Mesendoderm (in vitro differentiated cells): ENCODE data around the gene UBASH3A.

Experiments
- DNase-seq: peaks from one replicate; pipeline ENCODE4 v3.0.0; 2013
- H2AK5ac ChIP-seq: 2 replicates; pipeline ENCODE4 v1.6.1; 2013; ENCODE audit warnings: low read length, inconsistent platforms
- H2BK120ac ChIP-seq: 2 replicates; pipeline ENCODE4 v1.6.1; 2013; ENCODE audit warnings: low read depth, mild to moderate bottlenecking, low read length, moderate library complexity, mixed read lengths
- H2BK15ac ChIP-seq: replicated peaks from 2 replicates; pipeline ENCODE4 v1.6.1; 2013; ENCODE audit warnings: low read depth, mild to moderate bottlenecking, moderate library complexity
- H2BK5ac ChIP-seq: 2 replicates; pipeline ENCODE4 v1.6.1; 2013; ENCODE audit warnings: low read length, inconsistent platforms
- H3K18ac ChIP-seq: 2 replicates; pipeline ENCODE4 v1.6.1; 2013; ENCODE audit warnings: mild to moderate bottlenecking, low read length, mixed read lengths
- H3K23ac ChIP-seq: one replicate; pipeline ENCODE4 v1.6.1; 2013; ENCODE audit warnings: low read length
- H3K27ac ChIP-seq: 2 replicates; pipeline ENCODE4 v1.5.1; 2013; ENCODE audit warnings: low read depth, mild to moderate bottlenecking, inconsistent platforms, low read length, moderate library complexity
- H3K27me3 ChIP-seq: 2 replicates; pipeline ENCODE4 v1.6.1; 2013; ENCODE audit warnings: low read length, control low read depth, mild to moderate bottlenecking, inconsistent platforms; ENCODE audit not compliant: insufficient read depth, poor library complexity
- H3K36me3 ChIP-seq: 2 replicates; pipeline ENCODE4 v1.6.1; 2013; ENCODE audit warnings: low read length, inconsistent platforms; ENCODE audit not compliant: control insufficient read depth, insufficient read depth
- H3K4ac ChIP-seq: one replicate; pipeline ENCODE4 v1.6.1; 2013; ENCODE audit warnings: low read depth, mild to moderate bottlenecking, low read length, moderate library complexity
- H3K4me1 ChIP-seq: 2 replicates; pipeline ENCODE4 v1.6.1; 2013; ENCODE audit warnings: low read depth, low read length, inconsistent platforms; ENCODE audit not compliant: control insufficient read depth
- H3K4me2 ChIP-seq: 2 replicates; pipeline ENCODE4 v1.6.1; 2013; ENCODE audit warnings: low read length
- H3K4me3 ChIP-seq: 2 replicates; pipeline ENCODE4 v1.5.1; 2013; ENCODE audit warnings: mild to moderate bottlenecking, low read length
- H3K56ac ChIP-seq: one replicate; pipeline ENCODE4 v1.6.1; 2013; ENCODE audit warnings: low read length
- H3K79me1 ChIP-seq: 2 replicates; pipeline ENCODE4 v1.6.1; 2013; ENCODE audit warnings: low read length, inconsistent platforms
- H3K79me2 ChIP-seq: 2 replicates; pipeline ENCODE4 v1.6.1; 2013; ENCODE audit warnings: mild to moderate bottlenecking, low read length; ENCODE audit not compliant: control insufficient read depth, insufficient read depth
- H3K9ac ChIP-seq: 2 replicates; pipeline ENCODE4 v1.6.1; 2013; ENCODE audit warnings: low read length, inconsistent platforms
- H4K5ac ChIP-seq: one replicate; pipeline ENCODE4 v1.6.1; 2013; ENCODE audit warnings: low read length
- H4K8ac ChIP-seq: one replicate; pipeline ENCODE4 v1.6.1; 2013; ENCODE audit warnings: low read depth, mild to moderate bottlenecking, control low read depth, low read length, moderate library complexity
- whole genome bisulfite sequencing: extraction: QIAGEN DNeasy Blood & Tissue Kit; methylation state at CpG from one replicate; pipeline ENCODE4 v1.1.7; 2013; ENCODE audit warnings: low lambda C conversion rate, missing lambda C conversion rate; ENCODE audit not compliant: insufficient coverage; ENCODE audit errors: extremely low coverage; 5-methylcytosine and 5-hydroxymethylcytosine counted together

Gene UBASH3A

DNA sequence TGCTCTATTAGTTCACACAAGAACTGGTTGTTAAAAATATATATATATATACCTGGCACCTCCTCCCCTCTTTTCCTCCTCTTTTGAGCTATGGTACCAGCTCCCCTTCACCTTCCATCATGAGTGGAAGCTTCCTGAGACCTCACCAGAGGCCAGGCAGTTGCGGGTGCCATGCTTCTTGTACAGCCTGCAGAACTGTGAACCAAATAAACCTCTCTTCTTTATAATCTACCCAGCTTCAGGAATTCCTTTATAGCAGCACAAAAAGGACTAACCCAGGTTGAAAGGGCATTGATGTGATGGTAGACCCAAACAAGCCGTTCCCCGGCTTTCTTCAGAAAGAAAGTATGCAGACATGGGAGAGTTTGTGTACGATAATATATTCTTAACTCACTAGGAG is 77.5 kb downstream of the UBASH3A start:
- no peak overlapping the region for H3K4me3 ChIP-seq
- H2BK5ac ChIP-seq = no peak overlapping the region

DNA sequence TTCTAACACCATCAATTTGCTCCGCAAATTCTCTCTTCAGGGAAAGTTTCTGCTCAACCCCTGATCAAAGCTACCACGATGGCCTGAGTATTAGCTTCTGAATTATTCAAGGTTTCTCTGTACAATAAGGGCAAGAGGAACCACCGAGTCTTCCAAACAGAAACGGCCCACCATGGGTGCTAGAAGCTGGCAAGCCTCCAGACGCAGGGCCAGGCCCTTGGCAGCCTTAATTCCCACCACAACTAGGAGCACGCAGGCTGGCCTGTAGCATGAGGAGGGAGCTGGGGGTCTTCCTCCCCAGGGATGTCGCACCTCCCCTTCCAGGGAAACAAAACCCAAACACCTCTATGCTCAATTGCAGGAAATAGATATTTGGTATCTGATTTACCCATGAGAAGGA is 81.3 kb downstream of the UBASH3A start:
- Histone ChIP-seq H3K4me2 (no peak overlapping the region), H3K79me1 (no peaks in the 10 kb centered on the region), H3K18ac (no peak overlapping the region), H3K36me3 (no peaks in the 10 kb centered on the region), H3K23ac (no peak overlapping the region), H2BK120ac (no peak overlapping the region), H3K9ac (no peak overlapping the region), H3K27me3 (no peaks in the 10 kb centered on the region), H3K79me2 (no peaks in the 10 kb centered on the region), H3K56ac (no peak overlapping the region), H2BK15ac (no peak overlapping the region), H4K8ac (no peak overlapping the region), H4K5ac (no peak overlapping the region), H3K4me1 (no peaks in the 10 kb centered on the region), H3K4me3 (no peak overlapping the region), H2BK5ac (no peak overlapping the region), H3K4ac (no peak overlapping the region), H2AK5ac (no peak overlapping the region), H3K27ac (no peak overlapping the region)
- no CpG with 5 or more reads among the region's 7 CpGs for WGBS
- DNase-seq = no peak

More for the DNA sequence above, 77.5 kb downstream of the UBASH3A start:
- Histone ChIP-seq H4K5ac (no peak overlapping the region), H3K27me3 (no peaks in the 10 kb centered on the region), H3K4ac (no peak overlapping the region), H2AK5ac (no peak overlapping the region), H3K18ac (no peak overlapping the region), H3K9ac (no peak overlapping the region), H3K79me1 (no peaks in the 10 kb centered on the region), H2BK15ac (no peak overlapping the region), H3K36me3 (no peaks in the 10 kb centered on the region), H3K79me2 (no peaks in the 10 kb centered on the region), H3K4me2 (no peak overlapping the region), H3K27ac (no peak overlapping the region), H3K56ac (no peak overlapping the region), H3K23ac (no peak overlapping the region), H3K4me1 (no peaks in the 10 kb centered on the region), H2BK120ac (no peak overlapping the region), H4K8ac (no peak overlapping the region)
- WGBS = no CpG with 5 or more reads among the region's 4 CpGs
- DNase-seq = no peak

DNA sequence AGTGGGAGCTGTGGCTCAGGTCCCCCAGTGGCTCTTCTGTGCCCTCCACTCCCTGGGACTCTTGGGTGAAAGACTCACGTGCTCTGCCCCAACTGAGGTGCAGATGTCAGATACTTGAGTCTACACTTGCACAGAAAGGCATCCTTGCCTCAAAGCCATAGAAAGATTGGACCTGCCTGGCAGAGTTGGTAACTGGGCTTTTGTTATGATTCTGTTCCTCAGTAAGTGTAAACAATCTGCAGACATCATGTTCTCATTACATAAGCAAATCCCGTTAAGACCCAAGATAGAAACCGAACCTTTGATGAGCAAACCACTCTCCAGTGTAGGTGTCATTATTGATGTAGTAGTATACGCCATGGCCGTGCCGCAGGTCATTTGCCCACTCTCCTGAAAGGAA is 82.4 kb downstream of the UBASH3A start:
- no peak for DNase-seq
- Histone ChIP-seq H3K27ac (no peak overlapping the region), H3K4me2 (no peak overlapping the region), H3K4me1 (no peaks in the 10 kb centered on the region), H3K4ac (no peak overlapping the region), H3K18ac (no peak overlapping the region), H3K36me3 (no peaks in the 10 kb centered on the region), H3K79me2 (no peaks in the 10 kb centered on the region), H2BK5ac (no peak overlapping the region), H4K8ac (no peak overlapping the region), H4K5ac (no peak overlapping the region), H3K9ac (no peak overlapping the region), H2BK15ac (no peak overlapping the region), H3K27me3 (no peaks in the 10 kb centered on the region), H3K4me3 (no peak overlapping the region), H2AK5ac (no peak overlapping the region), H3K79me1 (no peaks in the 10 kb centered on the region), H3K56ac (no peak overlapping the region), H3K23ac (no peak overlapping the region), H2BK120ac (no peak overlapping the region)
- WGBS = no CpG with 5 or more reads among the region's 6 CpGs

DNA sequence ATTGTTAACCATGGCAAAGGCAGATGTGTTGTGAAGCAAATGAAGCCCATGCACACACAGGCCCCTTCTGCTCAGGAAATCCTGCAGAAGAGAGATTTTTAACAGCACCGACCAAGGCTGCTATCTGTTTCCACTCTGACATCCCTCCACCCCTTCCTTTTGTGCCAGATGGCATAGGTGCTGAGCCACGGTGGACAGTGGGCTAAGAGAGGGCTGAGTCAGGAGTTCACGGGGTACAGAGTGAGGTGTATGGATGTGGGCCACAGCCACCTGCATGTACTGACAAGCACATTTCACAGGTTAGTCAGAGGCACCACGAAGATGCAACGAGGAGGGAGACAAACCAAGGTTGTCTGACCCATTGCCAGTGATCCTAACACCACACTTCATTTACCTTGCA is 82.8 kb downstream of the UBASH3A start:
- Histone ChIP-seq H3K56ac (no peak overlapping the region), H3K79me2 (no peaks in the 10 kb centered on the region), H4K5ac (no peak overlapping the region), H3K4ac (no peak overlapping the region), H4K8ac (no peak overlapping the region), H3K4me1 (no peaks in the 10 kb centered on the region), H3K27ac (no peak overlapping the region), H3K36me3 (no peaks in the 10 kb centered on the region), H2BK15ac (no peak overlapping the region), H3K23ac (no peak overlapping the region), H3K4me2 (no peak overlapping the region), H3K9ac (no peak overlapping the region), H3K79me1 (no peaks in the 10 kb centered on the region), H2BK5ac (no peak overlapping the region), H3K4me3 (no peak overlapping the region), H2BK120ac (no peak overlapping the region), H3K27me3 (no peaks in the 10 kb centered on the region), H3K18ac (no peak overlapping the region), H2AK5ac (no peak overlapping the region)
- no CpG with 5 or more reads among the region's 5 CpGs for WGBS
- no peak for DNase-seq

DNA sequence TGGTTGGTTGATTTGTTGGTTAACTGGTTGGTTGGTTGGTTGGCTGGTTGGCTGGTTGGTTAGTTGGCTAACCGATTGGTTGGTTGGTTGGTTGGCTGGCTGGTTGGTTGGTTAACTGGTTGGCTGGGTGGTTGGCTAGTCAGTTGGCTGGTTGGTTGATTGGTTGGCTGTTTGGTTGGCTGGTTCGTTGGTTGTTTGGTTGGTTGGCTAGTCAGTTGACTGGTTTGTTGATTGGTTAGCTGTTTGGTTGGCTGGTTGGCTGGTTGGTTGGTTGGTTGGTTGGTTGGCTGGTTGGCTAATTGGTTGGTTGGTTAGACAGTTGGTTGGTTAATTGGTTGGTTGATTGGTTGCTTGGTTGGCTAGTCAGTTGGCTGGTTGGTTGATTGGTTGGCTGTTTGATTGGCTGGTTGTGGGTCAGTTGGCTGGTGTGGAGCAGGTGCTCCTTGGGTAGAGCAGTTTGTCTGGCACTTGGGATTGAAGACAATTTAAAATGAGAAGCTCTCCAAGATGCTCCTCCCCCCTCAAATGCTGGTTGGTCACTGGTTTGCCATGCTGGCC is 85.4 kb downstream of the UBASH3A start:
- H2BK5ac ChIP-seq = no peak overlapping the region
- no peak overlapping the region for H3K56ac ChIP-seq
- H3K9ac ChIP-seq = no peak overlapping the region
- no peaks in the 10 kb centered on the region for H3K4me1 ChIP-seq
- H4K8ac ChIP-seq = no peak overlapping the region
- no peak overlapping the region for H3K27ac ChIP-seq
- H3K4me2 ChIP-seq = no peak overlapping the region
- no peaks in the 10 kb centered on the region for H3K27me3 ChIP-seq
- no peak for DNase-seq
- H3K4ac ChIP-seq = no peak overlapping the region
- H3K36me3 ChIP-seq = no peaks in the 10 kb centered on the region
- no peak overlapping the region for H2BK120ac ChIP-seq
- no peaks in the 10 kb centered on the region for H3K79me2 ChIP-seq
- H3K79me1 ChIP-seq = no peaks in the 10 kb centered on the region
- H3K4me3 ChIP-seq = no peak overlapping the region
- no peak overlapping the region for H3K18ac ChIP-seq
- H2AK5ac ChIP-seq = no peak overlapping the region
- H4K5ac ChIP-seq = no peak overlapping the region
- H2BK15ac ChIP-seq = no peak overlapping the region
- no peak overlapping the region for H3K23ac ChIP-seq
- WGBS = no CpG with 5 or more reads among the region's 2 CpGs

DNA sequence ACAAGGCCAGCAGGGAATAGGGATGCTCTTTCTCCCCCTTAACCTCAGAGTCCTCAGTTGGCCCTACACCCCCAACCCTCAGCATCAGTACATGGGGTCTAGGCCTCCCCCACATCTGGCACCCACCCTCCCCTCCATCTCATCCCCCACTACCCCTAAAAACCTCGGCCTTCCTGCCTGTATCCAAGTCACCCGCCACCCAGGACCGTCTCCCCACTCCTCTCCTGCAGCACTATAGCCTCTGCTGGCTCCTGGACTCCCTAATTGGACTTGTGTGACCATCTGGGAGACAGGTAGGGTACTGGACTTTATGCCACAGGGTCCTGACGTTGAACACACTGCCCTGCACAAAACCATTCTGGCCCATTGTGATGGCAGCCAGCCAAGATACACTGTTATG is 86.3 kb downstream of the UBASH3A start:
- no peak overlapping the region for H4K5ac ChIP-seq
- H2AK5ac ChIP-seq = no peak overlapping the region
- H3K23ac ChIP-seq = no peak overlapping the region
- H2BK120ac ChIP-seq = no peak overlapping the region
- DNase-seq = no peak
- H3K27ac ChIP-seq = no peak overlapping the region
- H3K18ac ChIP-seq = no peak overlapping the region
- H3K4me2 ChIP-seq = no peak overlapping the region
- no peak overlapping the region for H3K4me3 ChIP-seq
- H3K36me3 ChIP-seq = no peaks in the 10 kb centered on the region
- no peak overlapping the region for H2BK15ac ChIP-seq
- H3K4ac ChIP-seq = no peak overlapping the region
- no peaks in the 10 kb centered on the region for H3K79me2 ChIP-seq
- H3K56ac ChIP-seq = no peak overlapping the region
- H3K79me1 ChIP-seq = no peaks in the 10 kb centered on the region
- H3K9ac ChIP-seq = no peak overlapping the region
- H2BK5ac ChIP-seq = no peak overlapping the region
- H4K8ac ChIP-seq = no peak overlapping the region
- H3K4me1 ChIP-seq = no peaks in the 10 kb centered on the region
- H3K27me3 ChIP-seq = no peaks in the 10 kb centered on the region
- no CpG with 5 or more reads among the region's 4 CpGs for WGBS
